ENCODE measurements around the gene GCHFR.

Gene GCHFR

GRCh38 chr15:40775740-40776536, 12.1 kb downstream of the GCHFR start:
- DNase-seq (ENCODE audit: low spot score) = no peak

- DNase-seq (ENCODE audit: low spot score) = peak; percentile 74
These were observed 12.8 kb downstream of the GCHFR start for GRCh38 chr15:40776537-40777141.

- DNase-seq (ENCODE audit: low spot score) = peak; percentile 69
These were observed 18.9 kb downstream of the GCHFR start for GRCh38 chr15:40782609-40783227.

GRCh38 chr15:40785164-40785563, 21.3 kb downstream of the GCHFR start:
- DNase-seq (ENCODE audit: low spot score) = no peak

GRCh38 chr15:40785814-40786213, 21.9 kb downstream of the GCHFR start:
- no peak for DNase-seq (ENCODE audit: low spot score)

- DNase-seq (ENCODE audit: low spot score) = peak; percentile 86
These were observed 23.5 kb downstream of the GCHFR start for GRCh38 chr15:40787344-40787841.

GRCh38 chr15:40787991-40788390, 24.1 kb downstream of the GCHFR start:
- no peak for DNase-seq (ENCODE audit: low spot score)

- no peak for DNase-seq (ENCODE audit: low spot score)
These were observed 25.3 kb downstream of the GCHFR start for GRCh38 chr15:40789119-40789518.

- DNase-seq (ENCODE audit: low spot score) = no peak
These were observed 26.1 kb downstream of the GCHFR start for GRCh38 chr15:40789999-40790398.

- no peak for DNase-seq (ENCODE audit: low spot score)
These were observed 26.9 kb downstream of the GCHFR start for GRCh38 chr15:40790718-40791117.

GRCh38 chr15:40792394-40792793, 28.5 kb downstream of the GCHFR start:
- no peak for DNase-seq (ENCODE audit: low spot score)

- DNase-seq (ENCODE audit: low spot score) = no peak
These were observed 29.5 kb downstream of the GCHFR start for GRCh38 chr15:40793216-40793989.

GRCh38 chr15:40796041-40796440, 32.2 kb downstream of the GCHFR start:
- no peak for DNase-seq (ENCODE audit: low spot score)

- no peak for DNase-seq (ENCODE audit: low spot score)
These were observed 32.6 kb downstream of the GCHFR start for GRCh38 chr15:40796512-40796911.

- no peak for DNase-seq (ENCODE audit: low spot score)
These were observed 35.7 kb downstream of the GCHFR start for GRCh38 chr15:40799523-40799922.

GRCh38 chr15:40803076-40803475, 39.2 kb downstream of the GCHFR start:
- no peak for DNase-seq (ENCODE audit: low spot score)

GRCh38 chr15:40803688-40804087, 39.8 kb downstream of the GCHFR start:
- no peak for DNase-seq (ENCODE audit: low spot score)

GRCh38 chr15:40806672-40807027, 42.8 kb downstream of the GCHFR start:
- no peak for DNase-seq (ENCODE audit: low spot score)

- peak; percentile 95 for DNase-seq (ENCODE audit: low spot score)
These were observed 43.4 kb downstream of the GCHFR start, which contains the start of the genes DNAJC17 and ZFYVE19 for GRCh38 chr15:40807028-40807887. Gene DNAJC17, minus strand, starts transcription at chr15:40807473. Its CDS starts 27 bp downstream, at chr15:40807446. Gene ZFYVE19, plus strand, starts transcription at chr15:40807089. Its CDS starts 501 bp downstream, at chr15:40807590.

- no peak for DNase-seq (ENCODE audit: low spot score)
These were observed 44.1 kb downstream of the GCHFR start for GRCh38 chr15:40807888-40808461.
